HG03139 (cell line): ENCODE results near the gene POLDIP3.

Source experiments
- ATAC-seq: cut with Tn5 transposase; IDR thresholded peaks from one replicate; pipeline ENCODE4 v1.9.1; 2021; ENCODE audit not compliant: unreplicated experiment

Gene POLDIP3

GRCh38 chr22:42642806-42643633, 28.3 kb upstream of the POLDIP3 start:
- ATAC-seq = no peak

- ATAC-seq = no peak
Measured at GRCh38 chr22:42641801-42642413, 27.2 kb upstream of the POLDIP3 start.

- no peak for ATAC-seq
Measured at GRCh38 chr22:42639541-42640241, 25.0 kb upstream of the POLDIP3 start.

GRCh38 chr22:42637555-42637954, 22.9 kb upstream of the POLDIP3 start:
- no peak for ATAC-seq

GRCh38 chr22:42636506-42636905, 21.8 kb upstream of the POLDIP3 start:
- ATAC-seq = no peak

GRCh38 chr22:42635531-42635930, 20.8 kb upstream of the POLDIP3 start:
- no peak for ATAC-seq

GRCh38 chr22:42633013-42633412, 18.3 kb upstream of the POLDIP3 start:
- ATAC-seq = no peak

- ATAC-seq = no peak
Measured at GRCh38 chr22:42632096-42632495, 17.4 kb upstream of the POLDIP3 start.

- ATAC-seq = no peak
Measured at GRCh38 chr22:42630901-42631602, 16.4 kb upstream of the POLDIP3 start.

GRCh38 chr22:42630211-42630610, 15.5 kb upstream of the POLDIP3 start:
- ATAC-seq = no peak

GRCh38 chr22:42627981-42628380, 13.3 kb upstream of the POLDIP3 start:
- no peak for ATAC-seq

- no peak for ATAC-seq
Measured at GRCh38 chr22:42626951-42627625, 12.4 kb upstream of the POLDIP3 start.

GRCh38 chr22:42626431-42626830, 11.7 kb upstream of the POLDIP3 start:
- ATAC-seq = no peak

- ATAC-seq = no peak
Measured at GRCh38 chr22:42625416-42625815, 10.7 kb upstream of the POLDIP3 start.

- no peak for ATAC-seq
Measured at GRCh38 chr22:42624551-42625106, 9.9 kb upstream of the POLDIP3 start.

- ATAC-seq = no peak
Measured at GRCh38 chr22:42623756-42624441, 9.2 kb upstream of the POLDIP3 start.

GRCh38 chr22:42623301-42623751, 8.6 kb upstream of the POLDIP3 start:
- no peak for ATAC-seq

GRCh38 chr22:42622061-42622710, 7.5 kb upstream of the POLDIP3 start:
- no peak for ATAC-seq

GRCh38 chr22:42621505-42622002, 6.9 kb upstream of the POLDIP3 start:
- no peak for ATAC-seq
